Vagina (tissue), 2 donors: ENCODE measurements around the gene PTPRN2.

ENCODE experiments used
- POLR2A ChIP-seq, 2 donors: fragments of 450-650 bp; IDR thresholded peaks; one replicate each; pipeline ENCODE4 v1.6.1; 2017; ENCODE audit warnings: antibody characterized with exemption in 2 of 2, mild to moderate bottlenecking in 2 of 2, moderate library complexity in 2 of 2
- POLR2AphosphoS5 ChIP-seq, 2 donors: sonication (generic); formaldehyde crosslinking; IDR thresholded peaks; one replicate each; pipeline ENCODE4 v1.9.0; 2017; ENCODE audit warnings: antibody characterized with exemption in 2 of 2, mild to moderate bottlenecking in 2 of 2, low read depth in 1 of 2; ENCODE audit not compliant: insufficient read depth in 1 of 2
- TF ChIP-seq, protein P1 (sequence below), 3 experiments: fragments of 450-650 bp in 2 of 3; fragments of 200-600 bp in 1 of 3; sonication (generic) in 1 of 3; IDR thresholded peaks; one replicate each; pipeline ENCODE4 v1.5.1; 2017 to 2019; ENCODE audit warnings: antibody characterized with exemption in 3 of 3, mild to moderate bottlenecking in 2 of 3, moderate library complexity in 2 of 3

DNA sequence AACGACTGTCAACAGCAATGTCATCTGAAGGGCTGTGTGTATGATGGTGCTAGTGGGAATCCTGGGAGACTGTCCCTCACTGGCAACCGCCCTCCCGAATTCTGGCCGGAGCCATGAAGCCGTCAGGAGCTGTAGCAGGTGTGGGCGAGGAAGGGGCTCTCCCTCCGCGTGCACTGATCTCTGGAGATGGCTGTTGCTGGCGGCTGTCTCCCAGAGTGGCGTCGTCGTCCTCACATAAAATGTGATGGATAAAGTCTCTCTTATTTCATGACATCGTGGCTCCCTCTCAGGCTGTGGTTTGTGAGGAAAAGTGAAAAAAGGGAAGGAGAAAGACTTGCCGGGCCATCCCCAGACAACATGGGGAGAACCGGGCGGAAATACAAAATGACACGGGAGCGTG lies 1034.4 kb downstream of the PTPRN2 start:
- TF ChIP-seq, protein P1, sequence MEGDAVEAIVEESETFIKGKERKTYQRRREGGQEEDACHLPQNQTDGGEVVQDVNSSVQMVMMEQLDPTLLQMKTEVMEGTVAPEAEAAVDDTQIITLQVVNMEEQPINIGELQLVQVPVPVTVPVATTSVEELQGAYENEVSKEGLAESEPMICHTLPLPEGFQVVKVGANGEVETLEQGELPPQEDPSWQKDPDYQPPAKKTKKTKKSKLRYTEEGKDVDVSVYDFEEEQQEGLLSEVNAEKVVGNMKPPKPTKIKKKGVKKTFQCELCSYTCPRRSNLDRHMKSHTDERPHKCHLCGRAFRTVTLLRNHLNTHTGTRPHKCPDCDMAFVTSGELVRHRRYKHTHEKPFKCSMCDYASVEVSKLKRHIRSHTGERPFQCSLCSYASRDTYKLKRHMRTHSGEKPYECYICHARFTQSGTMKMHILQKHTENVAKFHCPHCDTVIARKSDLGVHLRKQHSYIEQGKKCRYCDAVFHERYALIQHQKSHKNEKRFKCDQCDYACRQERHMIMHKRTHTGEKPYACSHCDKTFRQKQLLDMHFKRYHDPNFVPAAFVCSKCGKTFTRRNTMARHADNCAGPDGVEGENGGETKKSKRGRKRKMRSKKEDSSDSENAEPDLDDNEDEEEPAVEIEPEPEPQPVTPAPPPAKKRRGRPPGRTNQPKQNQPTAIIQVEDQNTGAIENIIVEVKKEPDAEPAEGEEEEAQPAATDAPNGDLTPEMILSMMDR (IDR thresholded peaks at IDR 0.05) = no peak
- TF ChIP-seq POLR2A (IDR thresholded peaks at IDR 0.05) (no peak), POLR2AphosphoS5 (IDR thresholded peaks at IDR 0.05; ENCODE audit: insufficient read depth in 1 of 2, low read depth in 1 of 2) (no peak)
